Heart left ventricle (tissue), 13 donors: ENCODE results near the gene ABL2.

ENCODE experiments used
- CTCF ChIP-seq, 12 donors: fragments of 200-600 bp; sonication (generic) in 4 of 12; IDR thresholded peaks; one replicate each; pipeline versions ENCODE4 v1.5.0 to v1.8.0; 2018 to 2022; ENCODE audit warnings: antibody characterized with exemption in 12 of 12, mild to moderate bottlenecking in 5 of 12
- POLR2A ChIP-seq, 2 donors: fragments of 450-650 bp; IDR thresholded peaks; one replicate each; pipeline ENCODE4 v1.6.1; 2017; ENCODE audit warnings: antibody characterized with exemption in 2 of 2, mild to moderate bottlenecking in 2 of 2, moderate library complexity in 2 of 2
- donor health status: ischemic (EF 13 %, LVEDD 7.1; RV severe dilation, severe dysfunction).
- donor health status: DM: no; HTN: yes; CAD: no.
- donor health status: DM: no; HTN: no; CAD: no.
- donor health status: ischemic (EF 25% LVEDD 6.9; RV normal size, moderate dysfunction).
- donor health status: ischemic (EF 25% LVEDD 5.7; RV mildly dilated, moderate dysfunction).
- donor health status: ischemic (EF 35%, LVEDD 5.7; RV mildly dilated, moderate dysfunction).
- donor health status: nonischemic (EF 11% LVEDD 7.7; RV severe dilation, severe dysfunction).
- donor health status: DM: yes; HTN: yes; CAD: no.
- donor health status: PGD.
- donor health status: ischemic (EF 29% LVEDD 5.4; RV normal size, mild dysfunction).
- donor health status: nonischemic (EF 23%, LVEDD 6.1; RV moderate dilation, normal function).

GRCh38 chr1:179202161-179202560 is 27.3 kb downstream of the ABL2 start:
- TF ChIP-seq CTCF (IDR thresholded peaks at IDR 0.05) (no peak), POLR2A (IDR thresholded peaks at IDR 0.05) (no peak)
